TTC549 (cell line): Measurements from ENCODE around the gene TAF1.
"Not testable (repeated sequence)": the region's sequence is repeated elsewhere in the genome, so short reads cannot be mapped to it uniquely, and the experiment has no call there.

ENCODE experiments used
- FAIRE-seq: peaks from 2 replicates; lab custom pipeline; 2012; peaks lifted over from hg19 to GRCh38; lab: Jason Lieb, UNC

Gene TAF1, protein sequence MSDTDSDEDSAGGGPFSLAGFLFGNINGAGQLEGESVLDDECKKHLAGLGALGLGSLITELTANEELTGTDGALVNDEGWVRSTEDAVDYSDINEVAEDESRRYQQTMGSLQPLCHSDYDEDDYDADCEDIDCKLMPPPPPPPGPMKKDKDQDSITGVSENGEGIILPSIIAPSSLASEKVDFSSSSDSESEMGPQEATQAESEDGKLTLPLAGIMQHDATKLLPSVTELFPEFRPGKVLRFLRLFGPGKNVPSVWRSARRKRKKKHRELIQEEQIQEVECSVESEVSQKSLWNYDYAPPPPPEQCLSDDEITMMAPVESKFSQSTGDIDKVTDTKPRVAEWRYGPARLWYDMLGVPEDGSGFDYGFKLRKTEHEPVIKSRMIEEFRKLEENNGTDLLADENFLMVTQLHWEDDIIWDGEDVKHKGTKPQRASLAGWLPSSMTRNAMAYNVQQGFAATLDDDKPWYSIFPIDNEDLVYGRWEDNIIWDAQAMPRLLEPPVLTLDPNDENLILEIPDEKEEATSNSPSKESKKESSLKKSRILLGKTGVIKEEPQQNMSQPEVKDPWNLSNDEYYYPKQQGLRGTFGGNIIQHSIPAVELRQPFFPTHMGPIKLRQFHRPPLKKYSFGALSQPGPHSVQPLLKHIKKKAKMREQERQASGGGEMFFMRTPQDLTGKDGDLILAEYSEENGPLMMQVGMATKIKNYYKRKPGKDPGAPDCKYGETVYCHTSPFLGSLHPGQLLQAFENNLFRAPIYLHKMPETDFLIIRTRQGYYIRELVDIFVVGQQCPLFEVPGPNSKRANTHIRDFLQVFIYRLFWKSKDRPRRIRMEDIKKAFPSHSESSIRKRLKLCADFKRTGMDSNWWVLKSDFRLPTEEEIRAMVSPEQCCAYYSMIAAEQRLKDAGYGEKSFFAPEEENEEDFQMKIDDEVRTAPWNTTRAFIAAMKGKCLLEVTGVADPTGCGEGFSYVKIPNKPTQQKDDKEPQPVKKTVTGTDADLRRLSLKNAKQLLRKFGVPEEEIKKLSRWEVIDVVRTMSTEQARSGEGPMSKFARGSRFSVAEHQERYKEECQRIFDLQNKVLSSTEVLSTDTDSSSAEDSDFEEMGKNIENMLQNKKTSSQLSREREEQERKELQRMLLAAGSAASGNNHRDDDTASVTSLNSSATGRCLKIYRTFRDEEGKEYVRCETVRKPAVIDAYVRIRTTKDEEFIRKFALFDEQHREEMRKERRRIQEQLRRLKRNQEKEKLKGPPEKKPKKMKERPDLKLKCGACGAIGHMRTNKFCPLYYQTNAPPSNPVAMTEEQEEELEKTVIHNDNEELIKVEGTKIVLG (N-terminal part only)

DNA sequence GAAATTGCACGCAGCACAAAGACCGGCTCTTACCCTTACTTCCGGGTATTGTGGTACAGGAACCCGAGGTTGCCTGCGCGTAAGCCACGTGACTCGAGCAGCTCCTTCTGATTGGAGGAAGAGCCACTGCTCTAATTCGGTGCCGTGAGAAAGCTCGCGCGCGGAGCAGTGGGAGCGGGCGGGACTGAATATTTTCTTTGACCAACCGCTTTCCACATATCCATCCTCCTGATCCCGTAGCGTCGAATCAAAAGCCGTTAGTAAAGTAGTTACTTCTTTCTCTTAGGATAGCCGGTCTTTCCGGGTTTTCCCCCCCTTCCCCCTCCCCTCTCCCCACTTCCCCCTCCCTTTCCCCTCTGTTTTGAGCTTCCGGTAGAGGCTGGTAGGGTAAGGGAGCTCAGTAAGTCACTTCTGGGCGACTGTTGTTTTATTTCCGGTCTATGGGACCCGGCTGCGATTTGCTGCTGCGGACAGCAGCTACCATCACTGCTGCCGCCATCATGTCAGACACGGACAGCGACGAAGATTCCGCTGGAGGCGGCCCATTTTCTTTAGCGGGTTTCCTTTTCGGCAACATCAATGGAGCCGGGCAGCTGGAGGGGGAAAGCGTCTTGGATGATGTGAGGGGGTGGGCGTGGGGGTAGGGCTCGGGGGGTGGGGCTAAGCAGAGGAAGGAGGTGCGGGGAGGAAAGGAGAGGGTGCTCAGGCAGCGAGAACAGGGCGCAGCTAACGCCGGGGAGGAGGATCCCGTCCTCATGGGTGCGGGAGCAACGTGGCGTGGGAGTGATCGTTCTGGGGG, at the start of gene TAF1:
Gene TAF1 (plus strand): TSS at position 483 of the 799 bp plus-strand sequence. CDS start 18 bp downstream, at position 501.
- FAIRE-seq, result peak; percentile 77

GRCh38 chrX:71316959-71317358, 49.2 kb upstream of the TAF1 start:
- not testable (repeated sequence) for FAIRE-seq

GRCh38 chrX:71320126-71320525, 46.0 kb upstream of the TAF1 start:
- FAIRE-seq, result no peak

DNA sequence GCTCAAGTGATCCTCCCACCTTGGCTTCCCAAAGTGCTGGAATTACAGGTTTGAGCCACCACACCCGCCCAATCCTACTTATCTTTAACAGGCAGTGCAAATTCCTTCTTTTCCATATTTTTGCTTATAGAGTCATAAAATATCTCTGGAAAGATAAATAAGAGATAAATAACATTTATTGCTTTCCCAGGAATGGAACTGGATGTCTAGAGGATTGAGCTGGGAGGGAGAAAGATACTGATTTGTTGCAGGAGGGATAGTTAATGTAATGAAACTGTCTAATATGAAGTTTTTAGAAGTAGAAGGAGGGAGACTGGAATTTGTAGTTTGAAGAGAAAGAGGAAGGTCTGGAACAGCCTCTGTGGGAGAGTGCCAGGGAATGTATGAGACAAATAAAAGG, 44.4 kb upstream of the TAF1 start:
- no peak for FAIRE-seq

DNA sequence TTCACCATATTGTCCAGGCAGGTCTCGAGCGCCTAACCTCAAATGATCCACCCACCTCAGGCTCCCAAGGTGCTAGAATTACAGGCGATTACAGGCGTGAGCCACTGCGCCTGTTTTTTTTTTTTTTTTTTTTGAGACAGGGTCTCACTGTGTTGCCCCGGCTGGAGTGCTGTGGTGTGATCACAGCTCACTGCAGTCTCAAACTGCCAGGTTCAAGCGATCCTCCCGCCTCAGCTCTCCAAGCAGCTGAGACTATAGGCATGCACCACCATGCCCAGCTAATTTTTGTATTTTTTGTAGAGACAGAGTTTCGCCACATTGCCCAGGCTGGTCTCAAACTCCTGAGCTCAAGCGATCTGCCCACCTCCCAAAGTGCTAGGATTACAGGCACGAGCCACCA, 41.7 kb upstream of the TAF1 start:
- not testable (repeated sequence) for FAIRE-seq

GRCh38 chrX:71326394-71326793, 39.8 kb upstream of the TAF1 start:
- FAIRE-seq, result no peak

- not testable (repeated sequence) for FAIRE-seq
These were observed 16.9 kb upstream of the TAF1 start for GRCh38 chrX:71349151-71349665.

DNA sequence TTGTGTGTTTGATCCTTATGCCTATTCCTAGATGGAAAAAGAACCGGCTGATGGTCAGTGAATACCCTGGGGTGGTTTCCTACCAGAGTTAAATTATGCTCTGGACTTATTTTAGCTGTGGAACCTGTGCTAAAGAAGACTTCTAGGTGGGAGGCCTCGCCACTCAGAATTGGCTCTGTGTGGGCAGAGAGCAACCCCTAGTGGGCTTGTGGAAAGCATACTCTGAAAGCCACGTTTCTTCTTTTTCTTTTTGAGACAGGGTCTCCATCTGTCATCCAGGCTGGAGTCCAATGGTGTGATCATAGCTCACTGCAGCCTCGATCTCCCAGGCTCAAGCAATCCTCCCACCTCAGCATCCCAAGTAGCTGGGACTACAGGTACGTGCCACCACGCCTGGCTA, 16.3 kb upstream of the TAF1 start:
- FAIRE-seq, result not testable (repeated sequence)

GRCh38 chrX:71352439-71352838, 13.7 kb upstream of the TAF1 start:
- FAIRE-seq, result not testable (repeated sequence)

DNA sequence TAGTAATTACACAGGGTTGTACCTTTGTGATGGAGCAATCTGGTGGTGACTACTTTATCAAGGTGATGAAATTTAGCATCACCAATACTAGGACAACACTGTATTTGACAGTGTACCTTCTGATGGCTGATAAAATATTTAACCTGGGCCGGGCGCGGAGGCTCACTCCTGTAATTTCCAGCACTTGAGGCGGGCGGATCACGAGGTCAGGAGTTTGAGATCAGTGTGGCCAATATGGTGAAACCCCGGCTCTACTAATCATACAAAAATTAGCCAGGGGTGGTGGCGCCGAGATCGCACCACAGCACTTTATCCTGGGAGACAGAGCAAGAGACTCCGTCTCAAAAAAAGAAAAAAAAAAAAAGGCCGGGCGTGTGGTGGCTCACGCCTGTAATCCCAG, 1.9 kb upstream of the TAF1 start:
- FAIRE-seq, result no peak

DNA sequence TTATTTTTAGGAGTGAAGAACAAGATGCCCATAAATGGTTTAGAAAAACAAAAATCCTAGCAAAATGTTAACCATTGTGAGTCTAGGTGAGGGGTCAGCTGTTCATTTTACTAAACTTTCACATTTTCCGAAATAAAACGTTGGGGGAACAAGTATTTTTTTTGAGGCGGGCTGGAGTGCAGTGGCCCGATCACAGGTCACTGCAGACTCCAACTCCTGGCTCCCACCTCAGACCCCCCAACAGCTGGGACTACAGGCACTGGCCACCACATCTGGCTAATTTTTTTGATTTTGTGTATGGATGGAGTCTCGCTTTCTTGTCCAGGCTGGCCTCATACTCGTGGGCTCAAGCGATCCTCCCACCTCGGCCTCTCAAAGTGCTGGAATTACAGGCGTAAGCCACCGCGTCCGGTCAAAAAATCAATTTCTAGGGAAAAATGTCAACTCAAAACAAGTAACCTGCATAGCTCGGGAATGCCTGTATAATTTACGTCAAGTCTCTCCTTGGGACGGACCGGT, 742 bp upstream of the TAF1 start:
- FAIRE-seq, result no peak

DNA sequence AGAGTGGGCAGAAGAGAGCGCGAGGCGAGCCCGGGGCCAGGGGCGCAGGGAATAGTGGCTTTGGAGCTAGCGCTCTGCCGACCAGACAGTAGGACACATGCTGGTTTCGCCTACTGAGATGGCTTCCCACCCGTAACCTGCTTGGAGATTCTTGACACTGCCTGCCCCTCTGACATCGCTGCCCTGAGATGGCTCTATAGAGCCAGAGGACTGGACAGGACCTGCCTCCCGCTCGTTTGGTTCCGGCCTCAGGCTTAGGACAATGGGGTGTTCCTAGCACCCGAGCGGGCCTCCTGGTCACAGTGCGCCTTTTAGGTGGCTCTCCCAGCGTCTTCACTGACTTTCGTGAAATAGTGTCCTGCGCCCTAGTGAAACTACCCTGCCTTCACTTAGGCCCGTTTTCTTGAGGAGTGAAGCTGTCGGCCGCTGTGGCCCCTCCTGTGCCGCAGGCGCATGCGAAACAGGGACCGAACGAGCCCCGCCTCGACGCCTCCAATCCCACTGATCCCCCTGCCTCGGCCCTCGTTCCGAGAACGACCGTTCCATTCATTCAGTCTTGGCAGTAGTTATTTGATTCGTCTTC, 608 bp downstream of the TAF1 start:
- FAIRE-seq, result no peak

- no peak for FAIRE-seq
These were observed 1.2 kb downstream of the TAF1 start for GRCh38 chrX:71367396-71367795.

GRCh38 chrX:71372388-71372787, 6.2 kb downstream of the TAF1 start:
- FAIRE-seq, result no peak

- FAIRE-seq, result no peak
These were observed 12.6 kb downstream of the TAF1 start for GRCh38 chrX:71378732-71379131.

DNA sequence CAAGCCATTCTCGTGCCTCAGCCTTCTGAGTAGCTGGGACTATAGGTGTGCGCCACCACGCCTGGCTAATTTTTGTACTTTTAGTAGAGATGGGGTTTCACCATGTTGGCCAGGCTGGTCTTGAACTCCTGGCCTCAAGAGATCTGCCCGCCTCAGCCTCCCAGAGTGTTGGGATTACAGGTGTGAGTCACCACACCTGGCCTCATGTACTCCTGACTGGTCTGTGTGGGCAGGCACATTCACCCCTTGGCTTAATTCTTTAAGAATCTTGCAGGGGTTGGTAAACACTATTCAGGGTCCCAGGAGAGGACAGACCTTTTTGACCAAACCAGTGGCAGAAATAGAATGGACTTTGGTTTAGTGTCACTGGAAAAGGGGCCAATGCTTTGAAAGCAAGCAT, 25.6 kb downstream of the TAF1 start:
- not testable (repeated sequence) for FAIRE-seq

DNA sequence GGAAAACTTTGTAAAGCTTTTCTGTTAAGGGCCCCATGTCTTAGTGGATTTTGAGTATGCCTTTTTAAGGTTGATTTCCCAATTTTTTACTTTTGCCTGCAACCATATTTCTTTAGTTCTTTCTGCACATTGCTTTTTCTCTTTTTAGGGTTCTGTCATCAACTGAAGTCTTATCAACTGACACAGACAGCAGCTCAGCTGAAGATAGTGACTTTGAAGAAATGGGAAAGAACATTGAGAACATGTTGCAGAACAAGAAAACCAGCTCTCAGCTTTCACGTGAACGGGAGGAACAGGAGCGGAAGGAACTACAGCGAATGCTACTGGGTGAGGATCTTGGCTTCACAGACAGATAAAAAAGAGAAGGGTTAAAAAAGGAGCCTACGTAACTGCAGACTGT, 27.8 kb downstream of the TAF1 start:
- FAIRE-seq, result no peak

DNA sequence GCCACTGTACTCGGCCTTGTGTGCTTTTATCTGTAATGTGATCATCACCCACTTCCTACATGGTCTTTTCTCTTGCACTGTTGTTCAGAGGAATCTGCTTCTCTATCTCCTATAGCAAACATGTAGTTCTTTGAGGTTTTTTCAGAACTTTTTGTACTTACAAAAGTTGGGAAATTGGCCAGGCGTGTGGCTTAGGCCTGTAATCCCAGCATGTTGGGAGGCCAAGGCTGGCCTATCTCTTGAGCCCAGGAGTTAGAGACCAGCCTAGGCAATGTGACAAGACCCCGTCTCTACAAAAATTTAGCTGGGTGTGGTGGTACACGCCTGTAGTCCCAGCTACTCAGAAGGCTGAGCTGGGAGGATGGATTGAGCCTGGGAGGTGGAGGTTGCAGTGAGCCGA, 30.4 kb downstream of the TAF1 start:
- no peak for FAIRE-seq

- no peak for FAIRE-seq
These were observed 34.6 kb downstream of the TAF1 start for GRCh38 chrX:71400710-71401109.

GRCh38 chrX:71416260-71416659, 50.1 kb downstream of the TAF1 start:
- not testable (repeated sequence) for FAIRE-seq

- no peak for FAIRE-seq
These were observed 54.5 kb downstream of the TAF1 start for GRCh38 chrX:71420686-71421085.
